ENCODE measurements around the gene PTPRN. TPM values are rescaled to one million over a fixed set of nuclear protein-coding genes. Genes with fewer than 3 reads are reported as not detected.

The PTPRN gene
- total RNA-seq (ENCODE audit: low replicate concordance), result under 0.01 and 9.0 TPM in 2 replicates

GRCh38 chr2:219309278-219309677 lies at the start of gene PTPRN:
TSS of gene PTPRN (minus strand) at chr2:219309401. CDS start at chr2:219309332, 69 bp downstream.

GRCh38 chr2:219332542-219332941 lies 23.3 kb upstream of the PTPRN start, which contains the start of gene RESP18:
TSS of gene RESP18 (minus strand) at chr2:219332744.

GRCh38 chr2:219279151-219279915 lies 29.9 kb downstream of the PTPRN start, which contains the start of gene DNAJB2:
TSS of gene DNAJB2 (plus strand) at chr2:219279366. CDS start at chr2:219279834, 468 bp downstream.

GRCh38 chr2:219253753-219254589 lies 55.2 kb downstream of the PTPRN start, which contains the start of gene TUBA4A:
TSS of gene TUBA4A (minus strand) at chr2:219253918. CDS start at chr2:219253858, 60 bp downstream.

GRCh38 chr2:219252900-219253752 lies 56.1 kb downstream of the PTPRN start, which contains the start of gene TUBA4B:
TSS of gene TUBA4B (plus strand) at chr2:219253243. CDS start at chr2:219253408, 165 bp downstream.

GRCh38 chr2:219245148-219245898 lies 63.9 kb downstream of the PTPRN start, which contains the start of the genes GLB1L and STK16:
TSS of gene GLB1L (minus strand) at chr2:219245444. CDS start at chr2:219243573, 1,871 bp downstream.
TSS of gene STK16 (plus strand) at chr2:219245479. CDS start at chr2:219246000, 521 bp downstream.

Other genes starting within 250 kb of the PTPRN start
- under 0.01 TPM in 1 of 2 replicates, not detected in the other for gene IHH, start 248.5 kb downstream of the PTPRN start, total RNA-seq (ENCODE audit: low replicate concordance)
- gene NHEJ1, start 148.6 kb downstream of the PTPRN start, total RNA-seq (ENCODE audit: low replicate concordance), result 10.3 and 20.4 TPM in 2 replicates
- gene SLC23A3, start 139.4 kb downstream of the PTPRN start, total RNA-seq (ENCODE audit: low replicate concordance), result 0.60 and 2.5 TPM in 2 replicates
- gene CNPPD1, start 132.5 kb downstream of the PTPRN start, total RNA-seq (ENCODE audit: low replicate concordance), result 19.5 and 32.3 TPM in 2 replicates
- gene RETREG2, start 131.1 kb downstream of the PTPRN start, total RNA-seq (ENCODE audit: low replicate concordance), result 41.6 and 71.7 TPM in 2 replicates
- 23.9 and 30.9 TPM in 2 replicates for gene ZFAND2B, start 102.6 kb downstream of the PTPRN start, total RNA-seq (ENCODE audit: low replicate concordance)
- 25.9 and 98.6 TPM in 2 replicates for gene ABCB6, start 90.4 kb downstream of the PTPRN start, total RNA-seq (ENCODE audit: low replicate concordance)
- gene ATG9A, start 79.8 kb downstream of the PTPRN start, total RNA-seq (ENCODE audit: low replicate concordance), result 35.6 and 39.5 TPM in 2 replicates
- gene ANKZF1, start 79.6 kb downstream of the PTPRN start, total RNA-seq (ENCODE audit: low replicate concordance), result 15.4 and 22.7 TPM in 2 replicates
- gene GLB1L, start 64.0 kb downstream of the PTPRN start, total RNA-seq (ENCODE audit: low replicate concordance), result 8.4 and 13.8 TPM in 2 replicates
- 27.1 and 49.1 TPM in 2 replicates for gene STK16, start 63.9 kb downstream of the PTPRN start, total RNA-seq (ENCODE audit: low replicate concordance)
- gene TUBA4B, start 56.2 kb downstream of the PTPRN start, total RNA-seq (ENCODE audit: low replicate concordance), result not detected in 2 replicates
- 9.1 and 9.8 TPM in 2 replicates for gene TUBA4A, start 55.5 kb downstream of the PTPRN start, total RNA-seq (ENCODE audit: low replicate concordance)
- gene DNAJB2, start 30.0 kb downstream of the PTPRN start, total RNA-seq (ENCODE audit: low replicate concordance), result 39.9 and 125 TPM in 2 replicates
- gene RESP18, start 23.3 kb upstream of the PTPRN start, total RNA-seq (ENCODE audit: low replicate concordance), result not detected in 2 replicates
- 54.2 and 75.5 TPM in 2 replicates for gene DNPEP, start 78.5 kb upstream of the PTPRN start, total RNA-seq (ENCODE audit: low replicate concordance)
- 0.15 and 11.8 TPM in 2 replicates for gene DES, start 109.0 kb upstream of the PTPRN start, total RNA-seq (ENCODE audit: low replicate concordance)
- 9.1 and 9.4 TPM in 2 replicates for gene SPEG, start 125.4 kb upstream of the PTPRN start, total RNA-seq (ENCODE audit: low replicate concordance)
- 67.1 and 102 TPM in 2 replicates for gene GMPPA, start 189.5 kb upstream of the PTPRN start, total RNA-seq (ENCODE audit: low replicate concordance)
- under 0.01 and 0.70 TPM in 2 replicates for gene ASIC4, start 205.1 kb upstream of the PTPRN start, total RNA-seq (ENCODE audit: low replicate concordance)
- gene CHPF, start 234.4 kb upstream of the PTPRN start, total RNA-seq (ENCODE audit: low replicate concordance), result 48.0 and 109 TPM in 2 replicates
- 0.59 and 1.3 TPM in 2 replicates for gene TMEM198, start 234.6 kb upstream of the PTPRN start, total RNA-seq (ENCODE audit: low replicate concordance)

Measured in smooth muscle cell of the coronary artery (primary cell).